Measurements from ENCODE around the gene MUC6.

MUC6 gene

GRCh38 chr11:993632-994167 lies 42.8 kb downstream of the MUC6 start:
- ChIA-PET CTCF (interaction anchor here (1.1 kb wide), 1 partner anchor 20 kb away, joined by 3 read pairs; no protein-coding TSS in a partner anchor), POLR2A (no interaction called here)
- H3K4me3 ChIP-seq (ENCODE audit: low read depth, low read length), result no peak overlapping the region
- no peak for TF ChIP-seq CTCF (IDR thresholded peaks at IDR 0.05; ENCODE audit: insufficient read depth, low read length, missing control alignments)
- DNase-seq (ENCODE audit: low read depth, low spot score), result no peak

- H3K4me3 ChIP-seq (ENCODE audit: low read depth, low read length), result no peak overlapping the region
- ChIA-PET CTCF (no interaction called here), POLR2A (no interaction called here)
- DNase-seq (ENCODE audit: low read depth, low spot score), result no peak
- no peak for TF ChIP-seq CTCF (IDR thresholded peaks at IDR 0.05; ENCODE audit: insufficient read depth, low read length, missing control alignments)
Measured at GRCh38 chr11:992577-992976, 43.9 kb downstream of the MUC6 start.

- no peak overlapping the region for H3K4me3 ChIP-seq (ENCODE audit: low read depth, low read length)
- ChIA-PET CTCF (no interaction called here), POLR2A (no interaction called here)
- DNase-seq (ENCODE audit: low read depth, low spot score), result no peak
- no peak for TF ChIP-seq CTCF (IDR thresholded peaks at IDR 0.05; ENCODE audit: insufficient read depth, low read length, missing control alignments)
Measured at GRCh38 chr11:991711-992307, 44.7 kb downstream of the MUC6 start.

- ChIA-PET CTCF (no interaction called here), POLR2A (no interaction called here)
- H3K4me3 ChIP-seq (ENCODE audit: low read depth, low read length), result no peak overlapping the region
- no peak for DNase-seq (ENCODE audit: low read depth, low spot score)
- TF ChIP-seq CTCF (IDR thresholded peaks at IDR 0.05; ENCODE audit: insufficient read depth, low read length, missing control alignments), result no peak
Measured at GRCh38 chr11:991034-991433, 45.5 kb downstream of the MUC6 start.

GRCh38 chr11:990101-990500 lies 46.4 kb downstream of the MUC6 start:
- no peak overlapping the region for H3K4me3 ChIP-seq (ENCODE audit: low read depth, low read length)
- TF ChIP-seq CTCF (IDR thresholded peaks at IDR 0.05; ENCODE audit: insufficient read depth, low read length, missing control alignments), result no peak
- POLR2A ChIA-PET, result no interaction called here
- CTCF ChIA-PET, result no interaction called here
- DNase-seq (ENCODE audit: low read depth, low spot score), result no peak

- no peak for DNase-seq (ENCODE audit: low read depth, low spot score)
- ChIA-PET CTCF (no interaction called here), POLR2A (interaction anchor here (0.6 kb wide), 1 partner anchor 58 kb away, joined by 4 read pairs; no protein-coding TSS in a partner anchor)
- no peak for TF ChIP-seq CTCF (IDR thresholded peaks at IDR 0.05; ENCODE audit: insufficient read depth, low read length, missing control alignments)
- H3K4me3 ChIP-seq (ENCODE audit: low read depth, low read length), result no peak overlapping the region
Measured at GRCh38 chr11:987671-988070, 48.8 kb downstream of the MUC6 start.

All from AG04449 (cell line).